CD4-positive, alpha-beta T cell treated with Interleukin-17A for 1 hour (primary cell): Measurements from ENCODE around the gene CNGA2.

Experiments used
- DNase-seq: peaks from one replicate; pipeline ENCODE4 v3.0.0-alpha.2; 2020

Gene CNGA2

GRCh38 chrX:151712253-151712652, 22.3 kb upstream of the CNGA2 start:
- no peak for DNase-seq

GRCh38 chrX:151713849-151714248, 20.7 kb upstream of the CNGA2 start:
- DNase-seq = no peak

GRCh38 chrX:151714362-151714761, 20.2 kb upstream of the CNGA2 start:
- DNase-seq = no peak

GRCh38 chrX:151715752-151716151, 18.8 kb upstream of the CNGA2 start, which contains the start of gene FATE1:
Gene FATE1, plus strand, starts transcription at chrX:151716035. Its CDS starts 85 bp downstream, at chrX:151716120.
- no peak for DNase-seq

GRCh38 chrX:151722241-151722846, 12.2 kb upstream of the CNGA2 start:
- DNase-seq = no peak

GRCh38 chrX:151723156-151723760, 11.3 kb upstream of the CNGA2 start:
- no peak for DNase-seq

- no peak for DNase-seq
These were observed 9.8 kb upstream of the CNGA2 start for GRCh38 chrX:151724563-151725337.

GRCh38 chrX:151725338-151725614, 9.3 kb upstream of the CNGA2 start:
- DNase-seq = no peak

- no peak for DNase-seq
These were observed 7.8 kb upstream of the CNGA2 start for GRCh38 chrX:151726751-151727150.

- no peak for DNase-seq
These were observed 7.2 kb upstream of the CNGA2 start for GRCh38 chrX:151727346-151727745.

GRCh38 chrX:151729056-151729725, 5.4 kb upstream of the CNGA2 start:
- DNase-seq = no peak

- no peak for DNase-seq
These were observed 673 bp downstream of the CNGA2 start for GRCh38 chrX:151735219-151735618.

GRCh38 chrX:151736685-151737084, 2.1 kb downstream of the CNGA2 start:
- no peak for DNase-seq

GRCh38 chrX:151737494-151737893, 2.9 kb downstream of the CNGA2 start:
- DNase-seq = no peak

- no peak for DNase-seq
These were observed 4.2 kb downstream of the CNGA2 start for GRCh38 chrX:151738751-151739150.

- no peak for DNase-seq
These were observed 7.1 kb downstream of the CNGA2 start for GRCh38 chrX:151741606-151742005.

GRCh38 chrX:151742311-151742710, 7.8 kb downstream of the CNGA2 start:
- no peak for DNase-seq

- DNase-seq = no peak
These were observed 9.3 kb downstream of the CNGA2 start for GRCh38 chrX:151743651-151744470.

GRCh38 chrX:151745651-151746050, 11.1 kb downstream of the CNGA2 start:
- no peak for DNase-seq

GRCh38 chrX:151746502-151746901, 12.0 kb downstream of the CNGA2 start:
- no peak for DNase-seq

GRCh38 chrX:151750511-151750910, 16.0 kb downstream of the CNGA2 start:
- DNase-seq = no peak

- no peak for DNase-seq
These were observed 18.3 kb downstream of the CNGA2 start for GRCh38 chrX:151752847-151753246.
